Epidermal melanocyte (primary cell): ENCODE measurements around the gene OGFR.

Experiments used
- DNase-seq: peaks from one replicate; pipeline ENCODE4 v3.0.0; 2011; ENCODE audit warnings: low spot score; ENCODE audit not compliant: insufficient read length

The OGFR gene

DNA sequence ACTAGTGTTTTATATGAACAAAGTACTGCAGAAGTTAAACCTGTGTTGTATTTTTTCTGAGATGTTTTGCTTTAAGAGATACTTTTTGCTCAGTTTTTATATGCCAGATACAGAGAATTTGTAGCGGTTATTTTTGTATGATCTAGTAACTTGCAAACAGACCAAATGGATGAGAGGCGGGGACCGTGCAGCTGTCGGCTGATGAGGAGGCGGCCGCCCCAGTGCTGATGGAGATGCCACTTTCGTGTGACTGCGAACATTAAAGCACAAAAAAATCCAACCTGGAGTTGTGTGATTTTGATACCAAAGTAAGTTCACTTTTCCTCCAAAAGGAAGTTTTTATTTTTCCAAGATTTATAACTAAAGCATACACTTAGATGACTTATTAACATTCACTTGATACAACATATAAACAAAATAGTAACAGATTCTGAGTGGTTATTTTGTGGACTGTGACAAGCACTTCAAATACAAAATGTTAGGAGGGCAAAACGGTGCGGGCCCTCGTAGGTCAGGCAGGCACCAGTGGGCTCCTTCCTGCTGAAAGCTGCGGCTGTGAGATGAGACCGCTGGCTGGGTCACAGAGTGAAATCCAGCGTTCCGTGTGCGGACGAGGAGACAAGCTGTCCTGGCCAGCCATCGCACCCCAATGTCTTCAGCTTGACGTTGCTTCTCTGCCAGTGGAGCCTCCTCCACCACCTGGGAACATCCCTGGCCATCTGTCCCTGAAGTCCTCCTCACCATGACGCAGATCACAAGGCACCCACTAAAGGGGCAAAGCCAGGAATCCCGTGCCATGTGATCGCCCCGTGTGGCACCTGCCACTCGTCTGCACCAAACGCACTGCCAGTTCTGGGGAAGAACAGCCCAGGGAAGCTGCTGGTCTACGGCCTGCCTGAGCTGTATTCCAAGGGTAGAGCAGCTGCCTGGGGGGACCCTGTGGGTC lies 4.0 kb upstream of the OGFR start:
- DNase-seq = no peak

DNA sequence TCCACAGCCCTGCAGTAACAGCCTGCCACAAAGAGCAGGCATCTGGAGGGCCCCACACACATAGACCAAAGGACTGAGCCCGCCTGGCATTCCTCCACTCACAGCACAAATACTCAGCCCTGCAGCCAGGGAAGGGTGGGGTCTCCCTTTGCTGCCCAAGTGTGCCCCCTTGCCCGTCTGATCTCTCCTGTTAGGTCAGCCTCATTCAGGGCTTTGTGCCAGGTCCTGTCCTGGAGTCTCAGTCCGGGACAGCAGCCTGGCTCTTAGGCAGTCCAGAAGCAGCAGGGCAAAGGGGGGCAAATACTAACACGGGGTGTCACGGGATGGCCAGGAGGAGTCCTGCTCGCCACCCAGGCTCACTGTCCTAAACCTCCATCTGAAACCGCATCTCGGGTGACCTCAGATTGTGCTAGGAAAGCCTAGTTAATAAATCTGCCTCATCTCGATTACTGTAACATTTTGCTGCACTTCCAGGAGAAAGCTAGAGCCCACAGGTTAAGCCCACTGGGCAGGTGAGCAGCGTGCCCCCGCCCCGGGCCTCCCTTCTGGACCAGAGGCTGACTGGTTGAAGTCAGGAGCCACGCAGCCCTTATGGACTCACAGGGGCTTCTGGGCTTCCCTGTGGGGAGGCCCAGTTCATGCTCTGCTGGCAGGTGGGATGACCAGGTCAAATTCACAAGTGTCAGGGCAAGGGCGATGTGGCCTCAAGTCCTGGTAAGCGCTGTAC lies 3.2 kb upstream of the OGFR start:
- DNase-seq = no peak

DNA sequence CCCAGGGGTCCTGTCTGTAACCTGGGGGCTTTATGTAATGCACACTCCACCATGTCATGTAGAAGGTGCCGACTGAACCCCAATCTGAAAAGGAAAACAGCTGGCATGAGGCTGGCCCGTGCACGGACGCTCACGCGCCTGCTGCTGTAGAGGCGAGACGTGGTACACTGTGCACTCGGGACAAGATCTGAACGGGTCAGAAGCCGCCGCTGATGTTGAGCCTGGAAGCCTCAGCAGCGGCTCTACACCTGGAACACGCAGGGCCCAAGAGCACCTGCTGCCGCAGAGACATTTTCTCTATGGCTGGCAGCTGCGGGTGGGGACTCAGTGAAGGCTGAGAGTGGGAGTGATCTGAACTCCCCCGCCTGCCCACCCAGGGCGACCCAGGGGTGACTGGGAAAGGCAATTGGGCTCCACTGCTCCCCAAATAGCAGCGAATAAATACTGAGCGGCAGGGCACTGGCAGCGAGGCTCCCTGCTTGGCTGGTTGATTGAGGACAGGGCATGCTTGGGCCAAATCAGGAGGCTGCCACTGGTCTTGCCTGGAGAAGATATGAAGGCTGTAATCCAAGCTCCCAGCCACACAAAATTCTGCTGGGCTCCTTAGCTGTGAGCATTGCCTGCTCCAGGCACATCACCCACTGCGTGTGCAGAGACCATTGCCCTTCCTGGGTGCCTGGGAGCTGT lies 2.5 kb upstream of the OGFR start:
- no peak for DNase-seq

DNA sequence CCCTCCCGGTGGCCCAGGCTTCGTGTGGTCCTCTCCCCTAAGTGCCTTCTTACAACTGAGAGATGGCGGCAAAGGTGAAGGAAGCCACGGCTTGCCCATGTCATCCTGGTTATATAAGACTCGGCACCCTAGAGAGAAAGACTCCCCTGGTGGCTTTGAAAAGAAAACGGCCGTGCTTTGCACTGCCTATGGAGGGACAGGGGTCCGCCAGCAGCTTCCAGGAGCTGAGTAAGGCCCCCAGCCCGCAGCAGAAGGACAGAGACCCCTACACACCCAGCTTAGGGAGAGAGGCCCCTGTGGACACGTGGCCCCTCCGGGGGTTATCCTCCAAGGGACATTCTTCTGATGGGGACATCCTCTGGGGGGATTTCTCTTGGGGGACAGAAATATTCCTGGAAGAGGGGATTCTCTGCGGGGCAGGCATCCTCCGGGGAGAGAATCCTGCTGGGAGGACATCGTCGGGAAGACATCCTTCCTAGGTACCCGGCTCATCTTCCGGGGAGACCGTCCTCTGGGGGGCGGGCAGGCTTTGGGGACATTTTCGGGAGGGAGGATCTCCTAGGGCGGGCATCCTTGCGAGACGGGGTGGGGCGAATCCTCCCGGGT lies 511 bp upstream of the OGFR start:
- no peak for DNase-seq

DNA sequence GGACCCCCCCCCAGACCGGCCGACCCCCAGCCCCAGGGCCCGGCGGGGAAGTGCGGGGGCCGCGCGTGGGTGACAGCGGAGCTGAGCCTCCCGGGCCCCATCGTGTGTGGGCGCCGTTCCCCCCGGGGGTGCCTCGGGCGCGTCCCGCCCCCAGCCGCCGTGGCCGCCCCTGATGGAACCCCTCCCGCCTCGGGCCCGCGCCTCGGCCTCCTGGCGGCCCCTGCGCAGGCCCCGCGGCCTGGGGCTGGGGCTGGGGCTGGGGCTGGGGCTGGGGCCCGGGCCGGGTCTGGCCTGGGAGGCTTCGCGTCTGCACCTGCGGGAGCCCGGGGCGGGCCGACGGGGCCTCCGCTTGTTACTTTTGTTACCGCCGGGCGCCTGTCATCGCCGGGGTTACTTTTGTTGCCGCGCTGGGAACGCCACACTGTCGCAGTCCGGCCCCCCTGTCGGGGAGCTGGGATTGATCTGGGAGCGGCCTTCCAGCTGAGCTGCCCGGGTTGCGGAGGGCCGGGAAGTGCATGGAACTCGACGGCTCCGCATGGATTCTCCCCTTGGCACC lies 598 bp downstream of the OGFR start:
- no peak for DNase-seq

DNA sequence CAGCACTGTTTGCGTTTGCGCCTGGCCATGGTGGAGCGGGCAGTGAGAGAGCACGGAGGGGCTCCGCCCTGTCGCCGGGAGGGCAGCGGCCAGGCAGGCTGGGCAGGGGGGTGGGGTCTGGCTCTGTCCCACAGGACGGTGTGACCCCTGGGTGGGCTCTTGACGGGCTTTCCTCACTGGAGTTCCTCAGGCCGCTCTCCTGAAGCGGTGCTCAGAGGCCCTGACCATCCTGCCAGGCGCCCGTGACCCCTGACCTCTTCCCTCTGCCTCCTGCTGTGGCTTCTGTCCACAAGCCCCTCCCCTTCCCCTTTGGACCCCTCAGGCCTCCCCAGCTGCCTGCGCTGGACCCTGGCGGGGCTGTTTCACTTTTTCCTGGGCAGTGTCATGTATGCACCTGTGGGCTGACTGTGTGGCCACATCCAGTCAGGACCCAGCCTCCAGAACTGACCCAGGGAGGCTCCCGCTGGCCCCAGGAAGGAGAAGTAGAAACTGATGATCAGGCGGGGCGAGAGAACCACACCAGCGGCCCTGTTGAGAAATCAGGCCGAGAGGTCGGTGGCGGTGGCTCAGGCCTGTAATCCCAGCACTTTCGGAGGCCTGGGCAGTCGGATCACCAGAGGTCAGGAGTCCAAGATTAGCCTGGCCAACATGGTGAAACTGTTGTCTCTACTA lies 1.2 kb downstream of the OGFR start:
- no peak for DNase-seq

DNA sequence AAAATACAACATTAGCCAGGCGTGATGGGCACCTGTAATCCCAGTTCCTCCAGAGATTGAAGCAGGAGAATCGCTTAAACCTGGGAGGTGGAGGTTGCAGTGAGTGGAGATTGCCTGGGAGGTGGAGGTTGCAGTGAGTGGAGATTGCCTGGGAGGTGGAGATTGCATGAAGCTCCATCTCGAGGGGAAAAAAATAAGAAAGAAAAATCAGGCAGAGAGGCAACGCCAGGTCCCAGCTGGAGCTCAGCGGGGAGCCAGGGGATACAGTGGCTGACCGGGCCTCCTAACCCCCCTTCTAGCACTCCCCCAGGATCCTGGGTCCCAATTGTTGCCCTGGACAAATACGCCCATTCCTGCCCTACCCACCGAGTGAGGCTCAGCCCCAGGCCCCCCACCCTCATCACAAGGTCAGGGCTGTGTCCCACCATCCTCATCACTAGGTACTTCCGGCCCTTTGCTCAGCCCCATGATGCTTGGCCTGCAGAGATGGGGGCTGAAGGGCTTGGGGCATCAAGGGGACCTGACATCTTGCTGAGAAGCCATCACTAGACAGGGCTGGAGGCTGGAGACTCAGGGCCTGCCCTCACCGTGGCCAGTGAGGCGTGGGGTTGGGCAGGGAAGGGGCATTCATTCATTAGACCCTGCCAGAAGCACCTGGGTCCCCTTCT lies 1.9 kb downstream of the OGFR start:
- DNase-seq = no peak

DNA sequence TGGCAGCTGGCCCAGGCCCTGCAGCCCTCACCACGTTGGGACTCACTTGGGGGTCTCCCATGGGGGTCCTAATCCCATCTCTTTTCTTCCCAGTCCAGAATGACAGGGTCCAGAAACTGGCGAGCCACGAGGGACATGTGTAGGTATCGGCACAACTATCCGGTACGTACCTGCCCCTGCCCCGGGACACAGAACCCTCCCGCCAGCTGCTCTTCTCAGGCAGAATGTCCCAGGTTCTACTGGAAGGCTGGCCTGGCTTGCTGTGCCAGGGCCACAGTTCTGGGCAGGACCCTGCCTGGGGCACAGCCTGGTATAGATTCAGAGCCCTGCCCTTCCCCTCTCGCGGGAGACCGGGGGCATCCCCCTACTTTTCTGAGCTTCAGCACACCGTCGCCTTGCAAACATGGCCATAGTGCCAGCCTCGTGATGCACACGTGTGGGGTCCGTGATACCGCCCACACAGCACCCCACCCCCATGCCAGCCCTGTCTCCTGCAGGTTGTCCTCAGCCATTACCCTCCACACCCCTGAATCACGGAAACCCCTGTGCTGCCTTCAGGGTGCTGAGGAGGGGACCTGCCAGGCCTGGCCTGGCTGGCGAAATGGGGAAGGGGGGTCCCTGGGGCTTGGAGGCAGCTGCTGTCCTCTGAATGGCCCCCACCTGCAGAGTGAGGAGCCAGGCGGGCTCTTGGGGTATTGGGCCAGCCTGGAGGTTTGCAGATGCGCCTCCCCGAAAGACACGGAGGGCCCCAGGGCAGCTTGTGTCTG lies 3.0 kb downstream of the OGFR start:
- no peak for DNase-seq

DNA sequence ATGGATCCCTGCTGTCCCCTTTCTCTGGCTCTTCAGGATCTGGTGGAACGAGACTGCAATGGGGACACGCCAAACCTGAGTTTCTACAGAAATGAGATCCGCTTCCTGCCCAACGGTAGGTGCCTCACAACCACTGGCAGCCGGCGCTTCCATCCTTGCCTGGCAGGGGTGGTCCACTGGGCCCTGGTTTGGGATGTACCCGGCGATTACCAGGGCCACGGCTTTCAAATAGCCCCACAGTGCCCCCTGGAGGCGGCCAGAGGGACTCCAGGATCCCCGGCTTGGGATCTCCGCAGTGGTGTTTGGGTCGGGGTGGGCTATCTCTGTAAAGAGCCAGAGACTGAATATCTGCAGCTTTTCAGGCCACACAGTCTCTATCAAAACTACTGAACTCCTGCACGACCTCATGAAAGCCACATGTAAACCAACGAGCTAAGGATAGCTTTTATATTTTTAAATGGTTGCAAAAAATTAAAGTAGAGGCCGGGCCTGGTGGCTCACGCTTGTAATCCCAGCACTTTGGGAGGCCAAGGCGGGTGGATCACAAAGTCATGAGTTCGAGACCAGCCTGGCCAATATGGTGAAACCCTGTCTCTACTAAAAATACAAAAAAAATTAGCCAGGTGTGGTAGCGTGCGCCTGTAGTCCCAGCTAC lies 3.7 kb downstream of the OGFR start:
- peak; percentile 94 for DNase-seq

DNA sequence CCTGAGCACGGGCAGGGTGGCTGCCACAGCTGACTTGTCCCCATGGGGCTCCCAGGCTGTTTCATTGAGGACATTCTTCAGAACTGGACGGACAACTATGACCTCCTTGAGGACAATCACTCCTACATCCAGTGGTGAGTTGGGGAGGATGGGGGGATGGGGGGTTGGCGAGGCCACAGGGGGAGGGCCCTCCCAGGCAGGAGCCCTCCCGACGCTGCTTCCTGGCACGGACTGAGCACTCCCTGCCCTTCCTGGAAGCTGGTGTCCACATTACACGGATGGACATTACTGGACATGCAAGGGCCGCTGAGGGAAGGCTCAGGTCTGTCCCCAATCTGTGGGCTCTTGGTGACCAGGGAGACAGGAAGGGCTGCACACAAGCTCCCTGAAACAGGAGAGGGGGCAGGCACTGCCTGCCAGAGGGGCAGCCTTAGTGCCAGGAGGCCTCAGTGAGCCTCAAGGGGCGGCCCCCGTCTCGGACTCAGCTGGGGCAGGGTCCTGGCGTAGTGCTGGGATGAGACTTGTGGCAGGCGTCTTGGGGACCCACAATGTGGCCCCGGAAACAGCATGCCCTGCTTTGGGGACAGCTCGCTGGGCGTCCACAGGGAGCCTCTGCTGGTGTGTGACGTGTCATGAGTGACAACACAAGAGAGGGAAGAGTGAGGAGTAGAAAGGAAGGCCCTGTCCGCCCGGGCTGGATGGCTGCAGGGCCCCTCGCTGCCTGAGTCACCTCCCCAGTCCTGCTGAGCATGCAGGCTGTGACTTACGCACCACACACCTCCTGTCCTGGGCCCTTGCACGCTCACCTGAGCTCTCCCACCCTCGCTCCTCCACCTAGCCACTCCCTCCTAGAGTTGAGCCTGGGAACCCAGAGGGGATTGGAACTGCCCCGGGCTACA lies 5.1 kb downstream of the OGFR start:
- no peak for DNase-seq

DNA sequence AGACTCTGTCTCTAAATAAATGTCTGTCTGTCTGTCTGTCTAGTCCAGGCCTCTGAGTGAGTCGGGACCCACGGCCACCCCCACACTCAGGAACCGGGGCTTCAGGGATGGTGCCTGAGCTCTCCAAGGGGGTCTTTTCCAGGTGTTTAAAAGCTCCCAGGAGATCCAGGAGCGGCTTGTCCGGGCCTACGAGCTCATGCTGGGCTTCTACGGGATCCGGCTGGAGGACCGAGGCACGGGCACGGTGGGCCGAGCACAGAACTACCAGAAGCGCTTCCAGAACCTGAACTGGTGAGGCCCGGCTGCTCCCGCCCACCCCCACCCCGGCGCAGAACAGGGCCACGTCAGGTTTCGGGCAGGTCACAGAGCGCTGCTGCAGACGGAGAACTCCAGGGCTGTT lies 6.7 kb downstream of the OGFR start:
- DNase-seq = no peak

DNA sequence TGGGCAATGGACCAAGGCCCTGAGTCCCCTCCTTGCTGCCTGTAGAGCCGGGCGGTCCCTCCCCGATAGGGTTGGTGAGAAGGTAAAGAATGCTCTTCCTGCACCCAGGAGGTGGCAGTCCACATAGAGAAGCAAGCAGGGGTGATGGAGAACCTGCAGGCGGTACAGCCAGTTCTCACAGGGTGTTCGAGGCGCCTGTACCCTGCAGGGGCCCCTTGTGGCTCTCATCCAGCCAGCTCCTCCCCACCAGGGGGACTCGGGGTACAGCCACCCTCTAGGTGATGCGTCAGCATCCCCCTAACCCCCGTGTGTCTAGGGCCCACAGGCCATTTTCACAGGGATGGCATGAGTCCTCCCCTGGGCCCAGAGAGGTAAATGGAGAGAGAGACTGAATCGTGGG lies 7.1 kb downstream of the OGFR start:
- DNase-seq = no peak

DNA sequence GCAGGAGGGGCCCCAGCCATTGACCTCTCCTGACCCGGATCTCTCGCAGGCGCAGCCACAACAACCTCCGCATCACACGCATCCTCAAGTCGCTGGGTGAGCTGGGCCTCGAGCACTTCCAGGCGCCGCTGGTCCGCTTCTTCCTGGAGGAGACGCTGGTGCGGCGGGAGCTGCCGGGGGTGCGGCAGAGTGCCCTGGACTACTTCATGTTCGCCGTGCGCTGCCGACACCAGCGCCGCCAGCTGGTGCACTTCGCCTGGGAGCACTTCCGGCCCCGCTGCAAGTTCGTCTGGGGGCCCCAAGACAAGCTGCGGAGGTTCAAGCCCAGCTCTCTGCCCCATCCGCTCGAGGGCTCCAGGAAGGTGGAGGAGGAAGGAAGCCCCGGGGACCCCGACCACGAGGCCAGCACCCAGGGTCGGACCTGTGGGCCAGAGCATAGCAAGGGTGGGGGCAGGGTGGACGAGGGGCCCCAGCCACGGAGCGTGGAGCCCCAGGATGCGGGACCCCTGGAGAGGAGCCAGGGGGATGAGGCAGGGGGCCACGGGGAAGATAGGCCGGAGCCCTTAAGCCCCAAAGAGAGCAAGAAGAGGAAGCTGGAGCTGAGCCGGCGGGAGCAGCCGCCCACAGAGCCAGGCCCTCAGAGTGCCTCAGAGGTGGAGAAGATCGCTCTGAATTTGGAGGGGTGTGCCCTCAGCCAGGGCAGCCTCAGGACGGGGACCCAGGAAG lies 7.7 kb downstream of the OGFR start:
- DNase-seq = no peak

DNA sequence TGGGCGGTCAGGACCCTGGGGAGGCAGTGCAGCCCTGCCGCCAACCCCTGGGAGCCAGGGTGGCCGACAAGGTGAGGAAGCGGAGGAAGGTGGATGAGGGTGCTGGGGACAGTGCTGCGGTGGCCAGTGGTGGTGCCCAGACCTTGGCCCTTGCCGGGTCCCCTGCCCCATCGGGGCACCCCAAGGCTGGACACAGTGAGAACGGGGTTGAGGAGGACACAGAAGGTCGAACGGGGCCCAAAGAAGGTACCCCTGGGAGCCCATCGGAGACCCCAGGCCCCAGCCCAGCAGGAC lies 8.2 kb downstream of the OGFR start:
- no peak for DNase-seq

DNA sequence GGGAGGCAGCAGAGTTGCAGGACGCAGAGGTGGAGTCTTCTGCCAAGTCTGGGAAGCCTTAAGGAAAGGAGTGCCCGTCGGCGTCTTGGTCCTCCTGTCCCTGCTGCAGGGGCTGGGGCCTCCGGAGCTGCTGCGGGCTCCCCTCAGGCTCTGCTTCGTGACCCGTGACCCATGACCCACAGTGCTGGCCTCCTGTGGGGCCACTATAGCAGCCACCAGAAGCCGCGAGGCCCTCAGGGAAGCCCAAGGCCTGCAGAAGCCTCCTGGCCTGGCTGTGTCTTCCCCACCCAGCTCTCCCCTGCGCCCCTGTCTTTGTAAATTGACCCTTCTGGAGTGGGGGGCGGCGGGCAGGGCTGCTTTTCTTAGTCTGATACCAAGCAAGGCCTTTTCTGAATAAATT lies 9.0 kb downstream of the OGFR start:
- no peak for DNase-seq

DNA sequence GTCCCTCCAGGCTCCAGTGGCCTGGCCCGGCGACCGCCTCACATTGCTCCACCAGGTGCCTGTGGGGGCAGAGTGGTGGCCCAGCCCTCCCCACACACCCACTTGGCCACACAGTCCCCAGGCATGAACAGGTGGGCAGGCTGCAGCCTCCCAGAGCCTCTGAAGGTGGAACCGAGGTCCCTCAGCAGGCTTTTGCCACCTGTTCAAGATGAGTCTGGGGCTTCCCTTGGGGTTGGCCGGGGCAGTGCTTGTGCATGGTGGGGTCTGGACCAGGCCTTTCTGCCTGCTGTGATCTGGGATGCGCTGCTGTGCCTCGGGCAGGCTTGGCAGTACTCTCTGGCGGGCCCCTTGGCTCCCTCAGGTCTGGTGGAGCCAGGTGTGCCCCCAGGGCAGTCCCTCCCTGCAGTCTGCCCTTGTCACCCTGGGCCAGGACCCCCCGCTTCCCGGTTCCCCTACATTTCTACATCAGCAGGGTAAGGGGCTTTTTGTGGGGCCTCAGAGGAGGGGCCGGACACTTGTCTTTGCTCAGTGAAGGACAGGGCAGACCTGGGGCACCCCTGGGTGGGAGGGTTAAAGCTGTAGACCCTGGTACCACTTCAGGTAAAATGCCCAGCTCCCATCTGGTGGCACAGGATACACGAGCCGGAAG lies 9.5 kb downstream of the OGFR start:
- no peak for DNase-seq

DNA sequence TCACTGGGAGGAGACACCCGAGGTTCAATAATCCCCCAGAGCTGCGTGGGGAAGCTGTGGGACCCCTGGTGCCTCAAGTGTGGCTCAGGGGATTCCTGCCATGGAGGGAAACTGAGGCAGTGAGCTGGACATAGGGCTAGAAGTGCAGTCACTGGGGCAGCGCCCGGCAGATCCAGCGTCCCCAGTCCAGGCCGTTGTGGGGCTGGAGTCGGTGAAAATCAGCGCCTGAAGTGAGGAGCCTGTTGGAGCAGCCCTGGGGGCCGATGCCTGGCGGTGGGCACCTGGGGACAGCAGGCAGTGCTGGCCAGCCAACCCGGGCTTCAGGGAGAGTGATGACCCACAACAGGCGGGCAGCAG lies 10.1 kb downstream of the OGFR start:
- DNase-seq = no peak
